AG09309 (cell line): ENCODE data around the gene FLVCR1.
A peak's percentile ranks its signal among the peaks of the same experiment; 100 is the strongest.

Experiments used
- DNase-seq: peaks from one replicate; pipeline ENCODE4 v3.0.0-alpha.2; 2010; ENCODE audit warnings: low read depth
- H3K4me3 ChIP-seq: 2 replicates; pipeline ENCODE4 v1.5.1; 2011; ENCODE audit warnings: mild to moderate bottlenecking, low read depth, low read length, moderate library complexity; ENCODE audit not compliant: control insufficient read depth
- CTCF ChIP-seq: IDR thresholded peaks from 2 replicates; pipeline ENCODE4 v1.5.1; 2011; ENCODE audit warnings: mild to moderate bottlenecking, low read depth, low read length, inconsistent platforms; ENCODE audit not compliant: insufficient read depth, control insufficient read depth; ENCODE audit errors: missing control alignments

The FLVCR1 gene

GRCh38 chr1:212857992-212858460, at the start of gene FLVCR1:
TSS of gene FLVCR1 (plus strand) at chr1:212858275. CDS start at chr1:212858453, 178 bp downstream.
- peak within 1 kb of the TSS; percentile 73 for H3K4me3 ChIP-seq
- peak; percentile 62 for DNase-seq
- no peak for TF ChIP-seq CTCF

GRCh38 chr1:212814537-212815334, 43.3 kb upstream of the FLVCR1 start:
- DNase-seq = no peak
- H3K4me3 ChIP-seq = no peak overlapping the region
- TF ChIP-seq CTCF = peak; percentile 21

- no peak for TF ChIP-seq CTCF
- peak; percentile 4 for DNase-seq
Observed at GRCh38 chr1:212816567-212817278, 41.4 kb upstream of the FLVCR1 start.

GRCh38 chr1:212819726-212820125, 38.3 kb upstream of the FLVCR1 start:
- no peak for TF ChIP-seq CTCF
- no peak overlapping the region for H3K4me3 ChIP-seq
- DNase-seq = no peak

More at GRCh38 chr1:212816567-212817278, 41.4 kb upstream of the FLVCR1 start:
- no peak overlapping the region for H3K4me3 ChIP-seq

- TF ChIP-seq CTCF = no peak
Observed at GRCh38 chr1:212820969-212821368, 37.1 kb upstream of the FLVCR1 start.

GRCh38 chr1:212822956-212823355, 35.1 kb upstream of the FLVCR1 start:
- no peak for DNase-seq
- no peak for TF ChIP-seq CTCF
- H3K4me3 ChIP-seq = no peak overlapping the region

More at GRCh38 chr1:212820969-212821368, 37.1 kb upstream of the FLVCR1 start:
- H3K4me3 ChIP-seq = no peak overlapping the region
- DNase-seq = no peak
